Endodermal cell (in vitro differentiated cells): Measurements from ENCODE around the gene RLN1. TPM values are rescaled to one million over a fixed set of nuclear protein-coding genes. Genes with fewer than 3 reads are reported as not detected.

Experiments
- DNase-seq: peaks from one replicate; pipeline ENCODE4 v3.0.0-alpha.2; 2017
- H3K27ac ChIP-seq: 2 replicates; pipeline ENCODE4 v1.5.1; 2013; ENCODE audit warnings: mild to moderate bottlenecking, low read depth, low read length, moderate library complexity
- H3K27me3 ChIP-seq: 2 replicates; pipeline ENCODE4 v1.6.1; 2013; ENCODE audit warnings: mild to moderate bottlenecking, low read length, moderate library complexity; ENCODE audit not compliant: insufficient read depth, control insufficient read depth, poor library complexity, severe bottlenecking
- H3K36me3 ChIP-seq: 2 replicates; pipeline ENCODE4 v1.7.0; 2013; ENCODE audit warnings: mild to moderate bottlenecking, low read length, moderate library complexity; ENCODE audit not compliant: control insufficient read depth, insufficient read depth
- H3K4me1 ChIP-seq: one replicate; pipeline ENCODE4 v1.7.0; 2013; ENCODE audit warnings: low read length; ENCODE audit not compliant: control insufficient read depth, insufficient read depth
- H3K4me3 ChIP-seq: 2 replicates; pipeline ENCODE4 v1.5.1; 2013; ENCODE audit warnings: mild to moderate bottlenecking, low read length, moderate library complexity
- H3K9ac ChIP-seq: 2 replicates; pipeline ENCODE4 v1.6.1; 2013; ENCODE audit warnings: mild to moderate bottlenecking, low read length, moderate library complexity; ENCODE audit not compliant: poor library complexity, severe bottlenecking; ENCODE audit errors: extremely low read depth
- H3K9me3 ChIP-seq: 2 replicates; pipeline ENCODE4 v1.6.1; 2013; ENCODE audit warnings: mild to moderate bottlenecking, low read length, moderate library complexity; ENCODE audit not compliant: control insufficient read depth
- H3K27ac Mint-ChIP-seq: 2 replicates; pipeline ENCODE4 v1.8.0; 2020; ENCODE audit warnings: mixed read lengths
- H3K27me3 Mint-ChIP-seq: 2 replicates; pipeline ENCODE4 v1.8.0; 2021; ENCODE audit warnings: mild to moderate bottlenecking, mixed read lengths; ENCODE audit not compliant: insufficient read depth
- H3K36me3 Mint-ChIP-seq: 2 replicates; pipeline ENCODE4 v1.8.0; 2020; ENCODE audit warnings: low read depth, mixed read lengths
- H3K4me1 Mint-ChIP-seq: 2 replicates; pipeline ENCODE4 v1.8.0; 2020; ENCODE audit warnings: mixed read lengths
- H3K4me3 Mint-ChIP-seq: 2 replicates; pipeline ENCODE4 v1.8.0; 2020; ENCODE audit warnings: mild to moderate bottlenecking, moderate library complexity, mixed read lengths
- H3K9me3 Mint-ChIP-seq: 2 replicates; pipeline ENCODE4 v1.8.0; 2020; ENCODE audit warnings: mild to moderate bottlenecking, mixed read lengths
- CTCF ChIP-seq: fragments of 200-600 bp; sonication (generic); conservative IDR thresholded peaks from 2 replicates; pipeline ENCODE4 v1.5.0; 2021; ENCODE audit warnings: antibody characterized with exemption, mild to moderate bottlenecking
- WGBS, 2 experiments: methylation state at CpG; one replicate each; pipeline versions ENCODE4 v1.1.5 to v1.1.7; 2013; ENCODE audit warnings: missing lambda C conversion rate in 2 of 2, mixed read lengths in 1 of 2; ENCODE audit not compliant: insufficient coverage in 1 of 2, insufficient read length in 1 of 2; 5-methylcytosine and 5-hydroxymethylcytosine counted together
- total RNA-seq, 2 donors: library from RNA; stranded (reverse); fragmentation: NEBNext Ultra II Directional in 1 of 2; extraction: Animal tissue kit (Norgen Biotek cat#: 25700) in 1 of 2; gene quantifications; 2 replicates in 1 of 2; 3 replicates in 1 of 2; pipeline ENCODE4 v1.2.1, GENCODE V29; 2021

RLN1 gene
- total RNA-seq, 2 donors from 2014 or later, result 0.97 to 0.99 TPM

- H3K27ac Mint-ChIP-seq, result no peak overlapping the region
- TF ChIP-seq CTCF, result no peak
- H3K36me3 ChIP-seq, result no peaks in the 10 kb centered on the region
- peaks cover 2% of the 10 kb centered on the region for H3K4me1 Mint-ChIP-seq
- H3K27ac ChIP-seq, result no peak overlapping the region
- DNase-seq, result no peak
- H3K9me3 Mint-ChIP-seq, result no peaks in the 10 kb centered on the region
- no peaks in the 10 kb centered on the region for H3K36me3 Mint-ChIP-seq
- H3K4me3 Mint-ChIP-seq, result no peak overlapping the region
- H3K9me3 ChIP-seq, result no peaks in the 10 kb centered on the region
- H3K4me1 ChIP-seq, result no peaks in the 10 kb centered on the region
- H3K27me3 Mint-ChIP-seq, result no peaks in the 10 kb centered on the region
- no peak overlapping the region for H3K4me3 ChIP-seq
- no peak overlapping the region for H3K9ac ChIP-seq
- no peaks in the 10 kb centered on the region for H3K27me3 ChIP-seq
Observed at GRCh38 chr9:5360341-5360740, 20.7 kb upstream of the RLN1 start.

DNA sequence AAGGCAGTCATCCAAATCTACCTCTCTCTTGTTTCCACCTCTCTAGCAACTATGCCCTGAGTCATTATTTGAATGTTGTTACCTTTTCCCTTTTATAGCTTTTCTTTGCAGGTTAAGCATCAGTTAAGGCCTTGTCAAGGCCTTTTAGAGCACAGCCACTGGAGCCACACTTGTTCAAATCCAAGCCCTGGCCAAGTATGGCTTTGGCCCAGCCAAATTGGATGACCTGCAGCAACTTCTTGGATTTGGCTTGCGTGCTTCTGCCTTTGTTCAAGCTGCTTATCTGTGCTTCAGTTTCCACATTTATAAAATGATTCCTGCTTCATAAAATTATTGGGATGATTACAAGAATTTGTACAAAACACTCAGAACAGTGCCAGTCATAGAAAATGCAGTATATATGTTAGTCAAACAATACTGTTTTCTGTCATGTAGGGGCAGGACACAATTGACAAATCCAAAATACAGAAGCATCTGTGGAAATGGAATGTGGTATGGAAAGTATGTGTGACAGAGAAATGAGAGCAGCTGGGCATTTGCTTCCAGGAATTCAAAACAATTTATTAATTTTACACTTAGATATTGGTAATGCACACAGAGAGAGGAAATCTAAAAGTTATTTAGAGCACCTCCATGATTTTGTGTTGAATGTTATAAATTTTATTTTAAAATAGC is 17.9 kb upstream of the RLN1 start:
- Histone ChIP-seq H3K9ac (no peak overlapping the region), H3K27ac (no peak overlapping the region), H3K4me3 (no peak overlapping the region), H3K36me3 (no peaks in the 10 kb centered on the region), H3K27me3 (no peaks in the 10 kb centered on the region), H3K9me3 (no peaks in the 10 kb centered on the region), H3K4me1 (peaks cover 4% of the 10 kb centered on the region)
- Mint-ChIP-seq H3K27me3 (no peaks in the 10 kb centered on the region), H3K4me3 (no peak overlapping the region), H3K27ac (no peak overlapping the region), H3K9me3 (no peaks in the 10 kb centered on the region), H3K36me3 (no peaks in the 10 kb centered on the region), H3K4me1 (peaks cover 7% of the 10 kb centered on the region)
- WGBS, 2 experiments, result 91 to 100% methylated on average over 1 of the region's 1 CpG
- no peak for TF ChIP-seq CTCF
- no peak for DNase-seq

- Histone ChIP-seq H3K9me3 (no peaks in the 10 kb centered on the region), H3K36me3 (no peaks in the 10 kb centered on the region), H3K27ac (no peak overlapping the region), H3K4me3 (no peak overlapping the region), H3K27me3 (no peaks in the 10 kb centered on the region), H3K9ac (no peak overlapping the region), H3K4me1 (peaks cover 4% of the 10 kb centered on the region)
- H3K4me1 Mint-ChIP-seq, result peaks cover 4% of the 10 kb centered on the region
- no peaks in the 10 kb centered on the region for H3K36me3 Mint-ChIP-seq
- H3K9me3 Mint-ChIP-seq, result no peaks in the 10 kb centered on the region
- no peak overlapping the region for H3K27ac Mint-ChIP-seq
- H3K4me3 Mint-ChIP-seq, result no peak overlapping the region
- no peaks in the 10 kb centered on the region for H3K27me3 Mint-ChIP-seq
- 89 to 100% methylated on average over 2 of the region's 2 CpGs for WGBS, 2 experiments
- no peak for TF ChIP-seq CTCF
- DNase-seq, result no peak
Observed at GRCh38 chr9:5355817-5356216, 16.1 kb upstream of the RLN1 start.
